GM12878 (cell line): ENCODE measurements around the gene ERICH4. TPM values are rescaled to one million over a fixed set of nuclear protein-coding genes. Genes with fewer than 3 reads are reported as not detected.

Experiments used
- ATAC-seq: fragments of 200-7000 bp; cut with Tn5 transposase; 3 replicates; pipeline ENCODE4 v1.9.1; 2020; ENCODE audit warnings: mild to moderate bottlenecking, moderate library complexity
- BruUV-seq: library from RNA; stranded (reverse); fragments of 400-500 nt; replicated peaks from 2 replicates; lab custom pipeline; 2021; lab: Mats Ljungman, UMichigan
- CTCF ChIA-PET: fragments of 300-600 bp; sonication (Branson Sonifier 250); formaldehyde crosslinking; extraction: SDS; loops from one replicate; lab custom pipeline; 2021; ENCODE audit warnings: inconsistent platforms; lab: Yijun Ruan, JAX
- POLR2A ChIA-PET: fragments of 350-600 bp; formaldehyde crosslinking; extraction: SDS; loops from one replicate; lab custom pipeline; 2021; ENCODE audit warnings: inconsistent platforms; lab: Charles Lee
- RAD21 ChIA-PET: fragments of 300-600 bp; sonication (Branson Sonifier 250); formaldehyde crosslinking; loops from one replicate; lab custom pipeline; 2023; ENCODE audit warnings: antibody characterized with exemption; ENCODE audit not compliant: unreplicated experiment; lab: Charles Lee
- SMC1A ChIA-PET: fragments of 300-600 bp; sonication (Branson Sonifier 250); formaldehyde crosslinking; loops from one replicate; lab custom pipeline; 2023; ENCODE audit not compliant: unreplicated experiment, uncharacterized antibody; lab: Charles Lee
- DNase-seq: peaks from one replicate; pipeline ENCODE4 v3.0.0-alpha.2; 2011; ENCODE audit warnings: low read depth, low spot score
- FAIRE-seq: peaks from 3 replicates; lab custom pipeline; 2011; peaks lifted over from hg19 to GRCh38; lab: Jason Lieb, UNC
- H2AFZ ChIP-seq: 2 replicates; pipeline ENCODE4 v1.6.0; 2011; ENCODE audit warnings: low read depth, low read length, control low read depth; ENCODE audit not compliant: control insufficient read depth
- H3K27ac ChIP-seq: 2 replicates; pipeline ENCODE4 v1.5.1; 2011; ENCODE audit warnings: control low read depth; ENCODE audit not compliant: control insufficient read depth, insufficient read depth
- H3K27me3 ChIP-seq, 2 experiments: replicated peaks in 1 of 2; 2 replicates each; pipeline versions ENCODE4 v1.6.0 to v1.6.1; 2011; ENCODE audit warnings: low read length in 1 of 2; ENCODE audit not compliant: control insufficient read depth in 2 of 2, insufficient read depth in 2 of 2
- H3K36me3 ChIP-seq, 2 experiments: 2 replicates each; pipeline ENCODE4 v1.5.1; 2011; ENCODE audit warnings: low read length in 1 of 2; ENCODE audit not compliant: control insufficient read depth in 2 of 2, insufficient read depth in 2 of 2
- H3K4me1 ChIP-seq: 2 replicates; pipeline ENCODE4 v1.6.1; 2011; ENCODE audit warnings: mild to moderate bottlenecking, low read length, moderate library complexity, mixed read lengths; ENCODE audit not compliant: control insufficient read depth, insufficient read depth
- H3K4me2 ChIP-seq: 2 replicates; pipeline ENCODE4 v1.6.0; 2011; ENCODE audit warnings: control low read depth; ENCODE audit not compliant: control insufficient read depth, insufficient read depth
- H3K4me3 ChIP-seq: fragments of 200-600 bp; sonication (generic); 2 replicates; pipeline ENCODE4 v1.5.1; 2016
- H3K79me2 ChIP-seq: 2 replicates; pipeline ENCODE4 v1.6.0; 2011; ENCODE audit warnings: low read length; ENCODE audit not compliant: control insufficient read depth, insufficient read depth
- H3K9ac ChIP-seq: 2 replicates; pipeline ENCODE4 v1.8.0; 2011; ENCODE audit warnings: low read length, control low read depth, mixed read lengths; ENCODE audit not compliant: control insufficient read depth, insufficient read depth
- H3K9me3 ChIP-seq: replicated peaks from 3 replicates; pipeline ENCODE4 v1.5.1; 2011; ENCODE audit warnings: mild to moderate bottlenecking, low read length; ENCODE audit not compliant: control insufficient read depth, insufficient read depth
- H4K20me1 ChIP-seq: 2 replicates; pipeline ENCODE4 v1.6.0; 2011; ENCODE audit not compliant: control insufficient read depth, insufficient read depth
- CTCF ChIP-seq, 3 experiments: IDR thresholded peaks in 2 of 3; conservative IDR thresholded peaks in 1 of 3; 2 replicates each; pipeline ENCODE4 v1.5.1; 2011; ENCODE audit warnings: low read depth in 3 of 3, low read length in 3 of 3, mild to moderate bottlenecking in 3 of 3, control low read depth in 2 of 3, moderate library complexity in 2 of 3, inconsistent platforms in 1 of 3, mixed read lengths in 1 of 3; ENCODE audit not compliant: control insufficient read depth in 2 of 3, insufficient read depth in 1 of 3; ENCODE audit errors: extremely low read depth in 1 of 3
- POLR2A ChIP-seq: IDR thresholded peaks from 2 replicates; pipeline ENCODE4 v1.6.1; 2011; ENCODE audit warnings: low read depth, mild to moderate bottlenecking, low read length
- RAD21 ChIP-seq: IDR thresholded peaks from 2 replicates; pipeline ENCODE4 v1.6.1; 2011; ENCODE audit warnings: mild to moderate bottlenecking, low read depth, low read length, moderate library complexity; ENCODE audit not compliant: insufficient read depth
- ZNF622 ChIP-seq: fragments of 450-650 bp; IDR thresholded peaks from 2 replicates; pipeline ENCODE4 v1.6.1; 2017; ENCODE audit warnings: mild to moderate bottlenecking, inconsistent platforms
- WGBS: methylation state at CpG from one replicate; pipeline ENCODE4 v1.1.6; 2016; ENCODE audit warnings: low lambda C conversion rate; ENCODE audit not compliant: insufficient replicate concordance, insufficient coverage; ENCODE audit errors: missing lambda C conversion rate; 5-methylcytosine and 5-hydroxymethylcytosine counted together
- in situ Hi-C: fragments of 300-500 bp; cut with MboI; formaldehyde crosslinking; loops from 9 replicates; pipeline ENCODE4 v1.14.3; 2018; ENCODE audit warnings: mixed read lengths
- intact Hi-C: fragments of 100-400 bp; cut with micrococcal nuclease; formaldehyde crosslinking; loops from one replicate; pipeline ENCODE4 v1.14.2; 2022; ENCODE audit not compliant: unreplicated experiment
- polyA plus RNA-seq, 11 experiments: library from polyadenylated mRNA; depleted of rRNA in 4 of 11; unstranded in 6 of 11; stranded (reverse) in 5 of 11; fragments of >200 nt; fragmentation: Nextera tagmentation in 4 of 11; fragmentation: Illumina TruSeq in 1 of 11; extraction: Ambion mirVana in 4 of 11; extraction: Trizol in 1 of 11; gene quantifications; 1 replicate in 1 of 11; 2 replicates in 10 of 11; pipeline versions ENCODE4 v1.2.1 to v1.2.3, GENCODE V29; 2011 to 2016; ENCODE audit warnings: inconsistent platforms in 2 of 11, missing spikeins in 2 of 11, low read depth in 1 of 11
- total RNA-seq, 4 experiments: library from RNA; depleted of rRNA in 3 of 4; stranded (reverse); fragments of >200 nt in 3 of 4; fragmentation: Illumina TruSeq in 1 of 4; extraction: Trizol in 1 of 4; gene quantifications; 2 replicates each; pipeline versions ENCODE4 v1.2.1 to v1.2.3, GENCODE V29; 2013 to 2021

Gene ERICH4
- total and polyA plus RNA-seq, 10 of the 15 experiments (the other 5 are each of a cell fraction or from before 2014, with no cell fraction given), result not detected

GRCh38 chr19:41431426-41432386 lies 11.2 kb upstream of the ERICH4 start:
- ChIA-PET RAD21 (interaction anchor here (0.6 kb wide), 1 partner anchor 23 kb away, joined by 3 read pairs; no protein-coding TSS in a partner anchor), CTCF (interaction anchor here (0.6 to 1.7 kb wide), 7 partner anchors 8 to 138 kb away, joined by 3 to 7 read pairs (median 5); partner anchors contain the start of gene DMAC2)
- in situ Hi-C loops, result no loop called here

More at GRCh38 chr19:41431426-41432386, 11.2 kb upstream of the ERICH4 start:
- TF ChIP-seq POLR2A (0 out of 2 replicates have a peak, but pooled peaks have one; percentile 35), RAD21 (peak; percentile 49), ZNF622 (no peak), CTCF (IDR thresholded peaks at IDR 0.05 in 2 of 3, conservative IDR thresholded peaks at IDR 0.05 in 1 of 3; ENCODE audit: control insufficient read depth in 2 of 3, extremely low read depth in 1 of 3, insufficient read depth in 1 of 3, low read depth in 3 of 3, low read length in 3 of 3) (peak; percentile 30 to 38 (median 35); a peak in 3 of 6 replicates)
- FAIRE-seq (no peak), DNase-seq (no peak), ATAC-seq (no peak)
- ChIA-PET SMC1A (interaction anchor here (1.0 kb wide), 1 partner anchor 33 kb away, joined by 4 read pairs; no protein-coding TSS in a partner anchor), POLR2A (no interaction called here)
- Histone ChIP-seq H3K9me3 (no peaks in the 10 kb centered on the region), H3K4me3 (no peak overlapping the region), H3K36me3 (peaks cover 9 to 16% of the 10 kb centered on the region in 2 experiments), H3K79me2 (no peaks in the 10 kb centered on the region; the same call in 1 of the 2 replicates), H3K4me1 (peaks cover 9% of the 10 kb centered on the region), H3K27ac (no peak overlapping the region), H3K27me3 (no peaks in the 10 kb centered on the region), H2AFZ (no peak overlapping the region), H4K20me1 (no peaks in the 10 kb centered on the region; the same call in 1 of the 2 replicates), H3K4me2 (no peak overlapping the region), H3K9ac (no peak overlapping the region)
- 94% methylated on average over 23 of the region's 23 CpGs for WGBS
- BruUV-seq, result no TSS peak
- intact Hi-C loops, result no loop called here
